Measurements from ENCODE around the gene ACACB.
A peak's percentile ranks its signal among the peaks of the same experiment; 100 is the strongest.

The ACACB gene

DNA sequence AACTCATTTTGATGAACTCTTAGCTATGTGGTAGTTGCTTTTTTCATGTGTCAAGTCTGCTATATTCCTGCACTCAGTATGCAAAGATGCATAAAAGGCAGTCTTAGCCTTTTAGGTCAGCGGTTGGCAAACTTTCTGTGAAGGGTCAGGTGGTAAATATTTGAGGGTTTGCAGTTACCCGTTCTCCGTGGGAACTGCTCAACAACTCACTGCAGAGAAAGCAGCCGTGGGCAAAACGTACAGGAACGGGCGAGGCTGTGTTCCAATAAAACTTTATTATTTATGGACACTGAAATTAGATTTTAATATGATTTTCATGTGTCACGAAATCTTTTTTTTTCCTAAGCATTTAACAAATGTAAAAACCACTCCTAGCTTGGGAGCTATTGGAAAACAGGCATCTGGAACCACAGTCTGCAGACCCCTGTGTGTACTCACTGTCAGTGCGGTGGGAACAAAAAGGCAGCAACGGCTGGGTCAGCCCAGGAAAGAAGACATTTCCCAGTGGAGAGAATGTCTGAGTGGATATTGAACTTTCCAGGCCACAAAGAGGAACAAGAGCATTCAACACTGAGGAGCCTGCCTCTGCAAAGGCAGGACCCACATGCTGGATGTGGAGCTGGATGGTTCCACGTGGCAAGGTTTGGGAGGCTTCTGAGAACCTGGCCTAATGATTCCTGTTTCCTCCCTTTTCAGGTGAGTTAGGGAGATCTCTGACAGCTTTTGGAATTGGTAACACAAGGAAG, 3.5 kb upstream of the ACACB start:
- Histone ChIP-seq H3K27ac (ENCODE audit: low read depth, low read length) (peak overlapping the region; percentile 90), H3K9ac (ENCODE audit: low read length) (peak overlapping the region; percentile 42), H3K4me3 (ENCODE audit: low read depth in 1 of 2, low read length in 2 of 2) (peak overlapping the region in 1 of 2 donors; percentile 33), H3K36me3 (ENCODE audit: insufficient read depth, low read length) (peaks cover 4% of the 10 kb centered on the region), H3K27me3 (ENCODE audit: control insufficient read depth in 1 of 2, insufficient read depth in 2 of 2, low read length in 2 of 2) (no peaks in the 10 kb centered on the region), H3K9me3 (ENCODE audit: low read length) (no peaks in the 10 kb centered on the region), H3K4me1 (ENCODE audit: insufficient read depth, low read length) (peaks cover 62% of the 10 kb centered on the region)

DNA sequence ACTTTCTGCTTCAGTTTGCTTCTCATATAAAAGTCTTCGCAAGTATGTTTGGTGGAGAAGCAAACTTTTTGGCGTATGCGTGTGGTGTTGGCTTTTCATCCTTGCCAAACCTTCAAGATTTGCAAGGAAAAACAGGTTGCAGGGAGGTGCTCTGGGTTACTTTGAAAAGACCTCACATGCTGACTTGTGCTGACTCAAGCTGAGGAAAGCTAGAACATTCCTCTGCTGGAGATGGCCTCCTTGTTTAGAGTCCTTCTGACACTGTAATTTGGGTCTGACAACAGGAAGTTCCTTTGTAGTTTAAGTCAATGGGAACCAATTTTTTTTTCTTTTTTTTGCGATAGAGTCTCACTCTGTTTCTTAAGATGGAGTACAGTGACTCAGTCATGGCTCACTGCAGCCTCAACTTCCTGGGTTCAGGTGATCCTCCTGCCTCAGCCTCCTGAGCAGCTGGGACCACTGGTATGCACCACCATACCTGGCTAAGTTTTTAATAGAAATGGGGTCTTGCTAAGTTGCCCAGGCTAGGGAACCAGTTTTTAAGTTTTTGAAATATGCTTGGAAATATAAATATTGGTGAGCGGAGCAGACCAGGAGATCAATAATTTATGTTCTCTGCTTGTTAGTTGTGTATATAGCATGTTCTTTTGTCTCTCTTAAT, 2.6 kb upstream of the ACACB start:
- no peaks in the 10 kb centered on the region for H3K36me3 ChIP-seq (ENCODE audit: insufficient read depth, low read length)
- peaks cover 62% of the 10 kb centered on the region for H3K4me1 ChIP-seq (ENCODE audit: insufficient read depth, low read length)
- H3K27ac ChIP-seq (ENCODE audit: low read depth, low read length), result peak overlapping the region; percentile 90
- H3K27me3 ChIP-seq (ENCODE audit: control insufficient read depth in 1 of 2, insufficient read depth in 2 of 2, low read length in 2 of 2), result no peaks in the 10 kb centered on the region
- H3K4me3 ChIP-seq (ENCODE audit: low read depth in 1 of 2, low read length in 2 of 2), result no peak overlapping the region
- no peaks in the 10 kb centered on the region for H3K9me3 ChIP-seq (ENCODE audit: low read length)
- peak overlapping the region; percentile 42 for H3K9ac ChIP-seq (ENCODE audit: low read length)

DNA sequence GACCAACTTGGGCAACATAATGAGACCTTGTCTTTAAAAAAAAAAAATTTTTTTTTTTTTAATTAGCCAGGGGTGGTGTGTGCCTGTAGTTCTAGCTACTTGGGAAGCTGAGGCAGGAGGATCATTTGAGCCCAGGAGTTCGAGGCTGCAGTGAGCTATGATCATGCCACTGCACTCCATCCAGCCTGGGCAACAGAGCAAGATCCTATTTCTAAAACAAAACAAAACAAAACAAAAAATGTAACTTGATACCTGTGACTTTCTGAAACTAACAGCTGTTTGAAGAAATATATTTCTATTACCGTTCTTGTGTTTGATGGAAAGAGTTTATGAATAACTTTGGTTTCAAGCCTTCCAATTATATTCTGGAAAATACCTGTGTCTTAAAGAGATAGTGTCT, 1.7 kb upstream of the ACACB start:
- Histone ChIP-seq H3K9ac (ENCODE audit: low read length) (no peak overlapping the region), H3K4me1 (ENCODE audit: insufficient read depth, low read length) (peaks cover 62% of the 10 kb centered on the region), H3K27me3 (ENCODE audit: control insufficient read depth in 1 of 2, insufficient read depth in 2 of 2, low read length in 2 of 2) (no peaks in the 10 kb centered on the region), H3K36me3 (ENCODE audit: insufficient read depth, low read length) (no peaks in the 10 kb centered on the region), H3K4me3 (ENCODE audit: low read depth in 1 of 2, low read length in 2 of 2) (no peak overlapping the region), H3K27ac (ENCODE audit: low read depth, low read length) (peak overlapping the region; percentile 90), H3K9me3 (ENCODE audit: low read length) (no peaks in the 10 kb centered on the region)

DNA sequence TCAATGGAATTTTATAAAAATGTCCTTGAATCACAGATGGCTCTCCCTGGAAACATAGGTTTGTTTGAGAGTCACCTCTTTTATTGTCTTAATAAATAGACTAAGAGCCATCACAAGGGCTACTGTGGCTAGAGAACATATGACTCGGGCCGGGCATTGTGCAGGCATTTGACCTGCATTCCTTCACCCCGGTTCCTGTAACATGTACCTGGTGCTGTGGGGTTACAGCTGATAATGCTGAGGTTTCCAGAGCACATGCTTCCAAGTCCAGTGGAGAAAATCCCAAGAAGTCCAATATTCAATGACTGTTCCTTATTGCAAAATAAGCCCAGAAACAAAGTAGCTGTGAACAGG, 1.0 kb upstream of the ACACB start:
- Histone ChIP-seq H3K4me3 (ENCODE audit: low read depth in 1 of 2, low read length in 2 of 2) (peak overlapping the region in 1 of 2 donors; percentile 41), H3K4me1 (ENCODE audit: insufficient read depth, low read length) (peaks cover 63% of the 10 kb centered on the region), H3K27me3 (ENCODE audit: control insufficient read depth in 1 of 2, insufficient read depth in 2 of 2, low read length in 2 of 2) (no peaks in the 10 kb centered on the region), H3K36me3 (ENCODE audit: insufficient read depth, low read length) (no peaks in the 10 kb centered on the region), H3K27ac (ENCODE audit: low read depth, low read length) (peak overlapping the region; percentile 90), H3K9ac (ENCODE audit: low read length) (no peak overlapping the region), H3K9me3 (ENCODE audit: low read length) (no peaks in the 10 kb centered on the region)

DNA sequence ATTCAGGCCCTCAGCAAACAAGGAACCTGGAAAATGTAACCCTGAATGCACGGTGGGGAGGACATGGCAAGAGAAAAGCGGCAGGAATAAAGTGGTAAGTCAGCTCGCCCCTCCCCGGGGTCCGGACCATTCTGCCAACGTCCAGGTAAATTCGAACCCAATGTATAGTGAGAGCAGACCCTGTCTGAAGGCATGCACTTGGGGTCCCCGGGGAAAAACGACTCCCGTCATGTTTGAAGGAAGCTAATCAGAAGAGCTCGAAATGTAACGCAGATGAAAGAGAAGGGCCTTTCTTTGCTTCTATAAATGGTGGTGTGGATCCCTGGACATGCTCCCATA, 193 bp downstream of the ACACB start:
- peaks cover 59% of the 10 kb centered on the region for H3K4me1 ChIP-seq (ENCODE audit: insufficient read depth, low read length)
- H3K27ac ChIP-seq (ENCODE audit: low read depth, low read length), result peak overlapping the region; percentile 90
- no peaks in the 10 kb centered on the region for H3K36me3 ChIP-seq (ENCODE audit: insufficient read depth, low read length)
- no peaks in the 10 kb centered on the region for H3K27me3 ChIP-seq (ENCODE audit: control insufficient read depth in 1 of 2, insufficient read depth in 2 of 2, low read length in 2 of 2)
- H3K4me3 ChIP-seq (ENCODE audit: low read depth in 1 of 2, low read length in 2 of 2), result peak overlapping the region in 1 of 2 donors; percentile 41
- H3K9me3 ChIP-seq (ENCODE audit: low read length), result no peaks in the 10 kb centered on the region
- H3K9ac ChIP-seq (ENCODE audit: low read length), result peak overlapping the region; percentile 63

DNA sequence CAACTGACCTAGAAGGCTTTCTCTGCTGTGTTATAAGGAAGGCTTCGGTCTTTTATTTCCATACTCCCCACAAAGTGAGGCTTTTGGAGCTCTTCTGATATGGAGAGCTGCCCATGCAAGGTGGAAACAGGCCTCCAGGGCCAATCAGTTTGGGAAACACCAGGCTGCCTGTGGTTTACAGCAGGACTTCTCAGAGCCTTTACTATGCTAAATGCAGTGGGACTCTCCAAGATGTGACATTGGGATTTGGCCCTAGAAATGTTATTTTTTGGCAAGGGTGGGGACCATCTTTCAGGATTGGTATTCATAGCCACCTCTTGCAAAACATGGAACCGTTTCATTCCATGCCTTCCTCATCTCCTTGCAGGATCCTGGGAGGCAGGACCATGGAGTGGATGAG, 3.7 kb downstream of the ACACB start:
- Histone ChIP-seq H3K27ac (ENCODE audit: low read depth, low read length) (no peak overlapping the region), H3K27me3 (ENCODE audit: control insufficient read depth in 1 of 2, insufficient read depth in 2 of 2, low read length in 2 of 2) (no peaks in the 10 kb centered on the region), H3K36me3 (ENCODE audit: insufficient read depth, low read length) (no peaks in the 10 kb centered on the region), H3K9me3 (ENCODE audit: low read length) (no peaks in the 10 kb centered on the region), H3K4me3 (ENCODE audit: low read depth in 1 of 2, low read length in 2 of 2) (no peak overlapping the region), H3K9ac (ENCODE audit: low read length) (no peak overlapping the region), H3K4me1 (ENCODE audit: insufficient read depth, low read length) (peaks cover 45% of the 10 kb centered on the region)

DNA sequence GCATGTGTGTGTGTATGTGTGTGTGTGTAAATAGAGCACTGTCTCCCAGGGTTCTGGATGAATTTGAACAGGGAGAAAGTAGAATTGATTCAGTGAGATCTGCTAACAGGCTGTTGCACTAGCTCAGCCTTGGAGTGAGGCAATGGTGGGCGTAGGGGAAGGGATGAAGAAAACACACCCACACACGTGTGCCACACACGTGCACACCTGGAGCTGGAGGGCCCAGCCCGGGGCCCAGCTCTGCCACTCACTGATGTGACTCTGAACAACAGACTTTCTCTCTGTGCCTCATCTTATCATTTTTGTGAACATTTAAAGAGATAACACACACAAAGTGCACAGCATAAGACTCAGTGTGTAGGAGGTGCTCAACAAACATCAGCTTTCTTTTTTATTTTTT, 4.2 kb downstream of the ACACB start:
- no peak overlapping the region for H3K9ac ChIP-seq (ENCODE audit: low read length)
- H3K4me3 ChIP-seq (ENCODE audit: low read depth in 1 of 2, low read length in 2 of 2), result no peak overlapping the region
- peaks cover 45% of the 10 kb centered on the region for H3K4me1 ChIP-seq (ENCODE audit: insufficient read depth, low read length)
- no peak overlapping the region for H3K27ac ChIP-seq (ENCODE audit: low read depth, low read length)
- no peaks in the 10 kb centered on the region for H3K36me3 ChIP-seq (ENCODE audit: insufficient read depth, low read length)
- H3K27me3 ChIP-seq (ENCODE audit: control insufficient read depth in 1 of 2, insufficient read depth in 2 of 2, low read length in 2 of 2), result no peaks in the 10 kb centered on the region
- no peaks in the 10 kb centered on the region for H3K9me3 ChIP-seq (ENCODE audit: low read length)

DNA sequence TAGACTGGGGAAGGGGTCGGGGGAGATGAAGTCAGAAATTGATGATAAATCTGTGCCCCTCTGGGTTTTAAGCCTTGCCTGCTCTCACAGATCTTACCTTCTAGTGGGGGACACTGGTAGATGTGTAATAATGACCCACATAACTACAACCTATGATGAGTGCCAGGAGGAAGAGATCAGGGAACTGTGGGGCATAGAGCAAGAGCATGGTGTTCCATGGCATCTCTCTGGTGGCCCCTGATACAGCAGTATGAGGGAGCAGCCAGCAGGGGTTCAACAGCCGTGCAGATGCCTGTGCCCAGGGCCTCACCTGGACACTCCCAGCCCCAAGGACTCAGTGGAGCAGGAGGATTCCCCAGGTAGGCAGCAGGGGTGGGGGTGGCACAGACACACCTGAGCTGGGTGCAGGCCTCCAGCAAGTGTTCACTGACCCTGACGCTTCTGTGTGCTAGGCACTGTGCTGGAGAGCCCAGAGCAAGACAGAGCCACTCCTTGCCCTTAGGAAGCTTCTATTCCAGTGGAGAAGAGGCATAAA, 5.0 kb downstream of the ACACB start:
- no peaks in the 10 kb centered on the region for H3K27me3 ChIP-seq (ENCODE audit: control insufficient read depth in 1 of 2, insufficient read depth in 2 of 2, low read length in 2 of 2)
- no peak overlapping the region for H3K27ac ChIP-seq (ENCODE audit: low read depth, low read length)
- no peaks in the 10 kb centered on the region for H3K36me3 ChIP-seq (ENCODE audit: insufficient read depth, low read length)
- H3K9me3 ChIP-seq (ENCODE audit: low read length), result no peaks in the 10 kb centered on the region
- H3K9ac ChIP-seq (ENCODE audit: low read length), result no peak overlapping the region
- no peak overlapping the region for H3K4me3 ChIP-seq (ENCODE audit: low read depth in 1 of 2, low read length in 2 of 2)
- peaks cover 40% of the 10 kb centered on the region for H3K4me1 ChIP-seq (ENCODE audit: insufficient read depth, low read length)

DNA sequence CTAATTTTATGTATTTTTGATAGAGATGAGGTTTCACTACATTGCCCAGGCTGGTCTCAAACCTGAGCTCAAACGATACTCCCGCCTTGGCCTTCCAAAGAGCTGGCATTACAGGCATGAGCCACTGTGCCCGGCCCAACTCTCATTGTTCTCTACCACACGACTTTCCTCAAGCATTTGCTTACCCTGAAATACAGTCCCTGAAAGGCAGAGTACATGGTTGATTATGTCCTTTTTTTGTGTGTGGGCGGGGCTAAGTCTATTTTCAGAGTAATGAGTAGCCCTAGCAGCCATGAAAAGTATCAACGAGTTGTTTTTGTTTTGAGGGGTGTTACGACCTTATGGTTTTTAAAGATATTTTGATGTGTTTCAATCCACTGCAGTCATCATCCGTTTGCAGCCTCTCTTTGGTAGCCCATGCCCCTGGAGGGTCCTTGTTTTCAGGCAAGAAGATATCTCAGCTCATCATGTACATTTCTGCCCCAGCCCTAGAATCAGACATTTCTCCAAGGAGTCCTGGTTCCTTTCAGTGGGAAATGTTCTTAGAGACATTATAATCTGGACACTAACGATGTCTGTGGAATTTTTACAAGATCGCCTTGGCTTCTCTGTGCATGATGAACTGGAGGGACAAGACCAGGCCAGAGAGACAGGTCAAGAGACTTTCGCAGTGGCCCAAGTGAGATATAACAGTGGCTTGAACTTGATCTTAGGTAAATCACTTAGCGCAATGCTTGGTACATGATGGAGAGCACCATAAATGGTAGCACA, 8.7 kb downstream of the ACACB start:
- Histone ChIP-seq H3K4me1 (ENCODE audit: insufficient read depth, low read length) (peaks cover 31% of the 10 kb centered on the region), H3K27ac (ENCODE audit: low read depth, low read length) (peak overlapping the region; percentile 59), H3K4me3 (ENCODE audit: low read depth in 1 of 2, low read length in 2 of 2) (no peak overlapping the region), H3K9me3 (ENCODE audit: low read length) (no peaks in the 10 kb centered on the region), H3K36me3 (ENCODE audit: insufficient read depth, low read length) (no peaks in the 10 kb centered on the region), H3K9ac (ENCODE audit: low read length) (no peak overlapping the region), H3K27me3 (ENCODE audit: control insufficient read depth in 1 of 2, insufficient read depth in 2 of 2, low read length in 2 of 2) (no peaks in the 10 kb centered on the region)

DNA sequence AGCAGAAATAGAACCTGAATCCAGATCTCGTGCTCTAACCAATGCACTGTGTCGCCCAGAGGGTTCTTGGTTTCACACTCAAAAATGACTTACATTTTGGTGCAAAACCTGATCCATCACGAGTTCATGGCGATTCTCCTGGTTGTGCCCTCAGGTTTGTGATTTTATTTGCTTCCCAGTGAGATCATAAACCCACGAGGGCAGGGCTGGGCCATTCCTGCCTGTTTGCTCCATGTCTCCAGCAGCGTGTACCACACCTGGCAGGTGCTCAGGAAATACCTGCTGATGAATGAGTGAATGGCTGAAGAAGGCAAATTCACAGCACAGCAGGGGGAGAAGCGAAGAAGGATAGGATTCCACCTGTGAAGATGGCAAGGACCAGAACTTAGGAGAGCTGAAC, 9.4 kb downstream of the ACACB start:
- H3K9me3 ChIP-seq (ENCODE audit: low read length), result no peaks in the 10 kb centered on the region
- H3K27me3 ChIP-seq (ENCODE audit: control insufficient read depth in 1 of 2, insufficient read depth in 2 of 2, low read length in 2 of 2), result no peaks in the 10 kb centered on the region
- peaks cover 31% of the 10 kb centered on the region for H3K4me1 ChIP-seq (ENCODE audit: insufficient read depth, low read length)
- no peak overlapping the region for H3K9ac ChIP-seq (ENCODE audit: low read length)
- no peak overlapping the region for H3K4me3 ChIP-seq (ENCODE audit: low read depth in 1 of 2, low read length in 2 of 2)
- H3K36me3 ChIP-seq (ENCODE audit: insufficient read depth, low read length), result no peaks in the 10 kb centered on the region
- H3K27ac ChIP-seq (ENCODE audit: low read depth, low read length), result peak overlapping the region; percentile 59

DNA sequence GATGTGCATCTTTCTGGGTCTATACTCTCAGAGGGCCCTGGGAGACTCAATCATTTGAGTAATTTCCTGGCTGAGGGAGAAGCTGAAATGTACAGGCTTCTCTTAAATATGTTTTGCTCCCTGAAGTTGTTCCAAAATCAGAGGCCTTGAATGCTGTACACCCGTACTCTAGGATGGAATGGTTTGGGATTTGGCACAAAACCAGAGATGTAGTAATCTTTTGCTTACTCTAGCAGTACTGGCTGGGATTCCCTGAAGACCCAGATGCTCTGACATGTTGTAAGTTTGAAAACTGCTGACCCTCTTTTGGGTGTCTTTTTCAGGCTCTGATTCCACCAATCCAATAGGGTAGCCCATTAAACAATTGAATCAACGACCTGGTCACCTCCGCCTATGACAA, 10.4 kb downstream of the ACACB start:
- Histone ChIP-seq H3K36me3 (ENCODE audit: insufficient read depth, low read length) (no peaks in the 10 kb centered on the region), H3K27me3 (ENCODE audit: control insufficient read depth in 1 of 2, insufficient read depth in 2 of 2, low read length in 2 of 2) (no peaks in the 10 kb centered on the region), H3K4me3 (ENCODE audit: low read depth in 1 of 2, low read length in 2 of 2) (no peak overlapping the region), H3K4me1 (ENCODE audit: insufficient read depth, low read length) (peaks cover 40% of the 10 kb centered on the region), H3K27ac (ENCODE audit: low read depth, low read length) (peak overlapping the region; percentile 52), H3K9ac (ENCODE audit: low read length) (no peak overlapping the region), H3K9me3 (ENCODE audit: low read length) (no peaks in the 10 kb centered on the region)
